OCI-LY7 (cell line): ENCODE measurements around the gene MRRF.

Experiments used
- EZH2phosphoT487 ChIP-seq: fragments of 200-600 bp; sonication (generic); IDR thresholded peaks from 2 replicates; pipeline ENCODE4 v1.6.1; 2018; ENCODE audit warnings: low read depth, borderline replicate concordance, mild to moderate bottlenecking, mixed run types, antibody characterized with exemption, low read length, moderate library complexity, mixed read lengths
- TF ChIP-seq, protein P1 (sequence below): fragments of 200-600 bp; sonication (generic); conservative IDR thresholded peaks from 2 replicates; pipeline ENCODE4 v1.5.1; 2014; ENCODE audit warnings: mild to moderate bottlenecking, antibody characterized with exemption, low read length, moderate library complexity, mixed read lengths

- TF ChIP-seq, protein P1, sequence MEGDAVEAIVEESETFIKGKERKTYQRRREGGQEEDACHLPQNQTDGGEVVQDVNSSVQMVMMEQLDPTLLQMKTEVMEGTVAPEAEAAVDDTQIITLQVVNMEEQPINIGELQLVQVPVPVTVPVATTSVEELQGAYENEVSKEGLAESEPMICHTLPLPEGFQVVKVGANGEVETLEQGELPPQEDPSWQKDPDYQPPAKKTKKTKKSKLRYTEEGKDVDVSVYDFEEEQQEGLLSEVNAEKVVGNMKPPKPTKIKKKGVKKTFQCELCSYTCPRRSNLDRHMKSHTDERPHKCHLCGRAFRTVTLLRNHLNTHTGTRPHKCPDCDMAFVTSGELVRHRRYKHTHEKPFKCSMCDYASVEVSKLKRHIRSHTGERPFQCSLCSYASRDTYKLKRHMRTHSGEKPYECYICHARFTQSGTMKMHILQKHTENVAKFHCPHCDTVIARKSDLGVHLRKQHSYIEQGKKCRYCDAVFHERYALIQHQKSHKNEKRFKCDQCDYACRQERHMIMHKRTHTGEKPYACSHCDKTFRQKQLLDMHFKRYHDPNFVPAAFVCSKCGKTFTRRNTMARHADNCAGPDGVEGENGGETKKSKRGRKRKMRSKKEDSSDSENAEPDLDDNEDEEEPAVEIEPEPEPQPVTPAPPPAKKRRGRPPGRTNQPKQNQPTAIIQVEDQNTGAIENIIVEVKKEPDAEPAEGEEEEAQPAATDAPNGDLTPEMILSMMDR, result no peak
- TF ChIP-seq EZH2phosphoT487, result no peak
Observed at GRCh38 chr9:122286764-122287163, 22.1 kb downstream of the MRRF start.
